ENCODE measurements around the gene AURKAIP1.

DNA sequence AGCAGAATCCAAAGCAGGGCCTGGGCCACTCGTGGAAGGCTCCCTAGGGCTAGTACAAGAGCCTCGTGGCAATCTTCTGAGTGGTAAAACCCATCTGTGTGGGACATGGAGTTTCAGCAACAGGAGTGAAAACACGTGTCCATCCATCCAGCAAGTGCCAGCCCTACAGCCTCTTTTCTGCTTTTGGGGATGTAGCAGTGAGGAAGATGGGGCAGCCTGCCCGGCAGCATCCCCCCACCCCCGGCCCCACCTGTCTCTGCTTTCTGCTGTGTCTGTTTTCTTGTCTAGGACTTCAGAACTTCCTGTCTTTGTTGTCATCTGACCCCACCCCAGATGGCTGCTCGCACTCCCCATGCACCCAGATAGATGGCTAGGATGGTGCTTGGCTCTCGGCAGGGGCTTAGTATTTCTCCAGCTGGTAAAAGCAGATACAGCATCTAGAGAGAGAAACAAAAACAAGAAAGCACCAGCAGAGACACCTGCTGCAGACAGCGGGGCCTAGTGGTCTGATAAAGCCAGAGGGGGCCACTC is 48.9 kb downstream of the AURKAIP1 start:
- TF ChIP-seq CHD2 (IDR thresholded peaks at IDR 0.05; ENCODE audit: low read depth, low read length) = no peak
- TF ChIP-seq RAD21 (CRISPR knock-in tag; conservative IDR thresholded peaks at IDR 0.05 in 1 of 2, IDR thresholded peaks at IDR 0.05 in 1 of 2) = no peak
- TF ChIP-seq ZNF354B (CRISPR knock-in tag; IDR thresholded peaks at IDR 0.05) = no peak
- TF ChIP-seq, protein P1, sequence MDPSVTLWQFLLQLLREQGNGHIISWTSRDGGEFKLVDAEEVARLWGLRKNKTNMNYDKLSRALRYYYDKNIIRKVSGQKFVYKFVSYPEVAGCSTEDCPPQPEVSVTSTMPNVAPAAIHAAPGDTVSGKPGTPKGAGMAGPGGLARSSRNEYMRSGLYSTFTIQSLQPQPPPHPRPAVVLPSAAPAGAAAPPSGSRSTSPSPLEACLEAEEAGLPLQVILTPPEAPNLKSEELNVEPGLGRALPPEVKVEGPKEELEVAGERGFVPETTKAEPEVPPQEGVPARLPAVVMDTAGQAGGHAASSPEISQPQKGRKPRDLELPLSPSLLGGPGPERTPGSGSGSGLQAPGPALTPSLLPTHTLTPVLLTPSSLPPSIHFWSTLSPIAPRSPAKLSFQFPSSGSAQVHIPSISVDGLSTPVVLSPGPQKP (CRISPR knock-in tag; IDR thresholded peaks at IDR 0.05) = no peak
- TF ChIP-seq, protein P2, sequence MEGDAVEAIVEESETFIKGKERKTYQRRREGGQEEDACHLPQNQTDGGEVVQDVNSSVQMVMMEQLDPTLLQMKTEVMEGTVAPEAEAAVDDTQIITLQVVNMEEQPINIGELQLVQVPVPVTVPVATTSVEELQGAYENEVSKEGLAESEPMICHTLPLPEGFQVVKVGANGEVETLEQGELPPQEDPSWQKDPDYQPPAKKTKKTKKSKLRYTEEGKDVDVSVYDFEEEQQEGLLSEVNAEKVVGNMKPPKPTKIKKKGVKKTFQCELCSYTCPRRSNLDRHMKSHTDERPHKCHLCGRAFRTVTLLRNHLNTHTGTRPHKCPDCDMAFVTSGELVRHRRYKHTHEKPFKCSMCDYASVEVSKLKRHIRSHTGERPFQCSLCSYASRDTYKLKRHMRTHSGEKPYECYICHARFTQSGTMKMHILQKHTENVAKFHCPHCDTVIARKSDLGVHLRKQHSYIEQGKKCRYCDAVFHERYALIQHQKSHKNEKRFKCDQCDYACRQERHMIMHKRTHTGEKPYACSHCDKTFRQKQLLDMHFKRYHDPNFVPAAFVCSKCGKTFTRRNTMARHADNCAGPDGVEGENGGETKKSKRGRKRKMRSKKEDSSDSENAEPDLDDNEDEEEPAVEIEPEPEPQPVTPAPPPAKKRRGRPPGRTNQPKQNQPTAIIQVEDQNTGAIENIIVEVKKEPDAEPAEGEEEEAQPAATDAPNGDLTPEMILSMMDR (IDR thresholded peaks at IDR 0.05 in 2 of 3, conservative IDR thresholded peaks at IDR 0.05 in 1 of 3; ENCODE audit: insufficient read depth in 2 of 3, low read depth in 1 of 3, low read length in 3 of 3) = no peak
- no peak for TF ChIP-seq EP300 (IDR thresholded peaks at IDR 0.05; ENCODE audit: low read length)

All from K562 (cell line).